ENCODE results near the gene STARD3. TPM values are rescaled to one million over a fixed set of nuclear protein-coding genes. Genes with fewer than 3 reads are reported as not detected.

Gene STARD3
- total RNA-seq, 1 experiment from 2014 or later = 22.7 TPM

DNA sequence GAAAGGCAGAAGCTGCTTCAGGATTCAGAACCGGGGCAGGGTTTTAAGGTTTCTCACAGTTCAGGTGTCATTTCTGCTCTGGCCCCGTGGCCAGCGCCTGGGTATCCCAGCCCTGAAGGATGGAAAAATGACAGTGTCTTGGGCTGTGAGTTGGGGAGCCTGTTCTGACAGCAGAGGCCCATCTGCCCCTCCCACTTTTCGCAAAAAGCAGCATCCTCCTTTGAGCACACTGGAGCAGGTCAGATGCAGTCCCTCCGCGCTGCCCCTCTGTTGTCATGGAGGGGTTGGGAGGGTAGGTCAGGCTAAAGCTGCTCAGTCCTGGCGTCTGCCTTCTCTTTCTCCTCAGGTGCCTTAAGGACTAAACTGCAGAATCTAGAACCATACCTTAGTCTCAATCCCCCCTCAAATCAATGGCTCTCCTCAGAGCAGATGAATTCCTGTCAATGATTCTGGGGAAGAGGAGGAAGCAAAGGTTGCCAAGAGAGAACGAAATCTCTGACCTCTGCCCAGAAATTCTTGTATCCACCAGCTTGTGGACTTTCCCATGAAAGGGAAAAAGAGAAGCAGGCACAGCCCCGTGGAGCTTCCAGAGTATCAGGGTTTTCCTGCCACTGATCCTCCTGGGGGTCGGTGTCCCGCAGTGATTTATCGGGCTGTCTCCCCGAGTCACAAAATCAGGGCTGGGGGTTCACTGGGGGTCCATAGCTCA, 36.5 kb upstream of the STARD3 start:
- no peak overlapping the region for H3K4me3 ChIP-seq
- no peaks in the 10 kb centered on the region for H3K9me3 ChIP-seq (replicated peaks)
- no peak for DNase-seq
- H3K36me3 ChIP-seq = no peaks in the 10 kb centered on the region
- peaks cover 3% of the 10 kb centered on the region; the same call in 1 of the 2 replicates for H3K4me1 ChIP-seq
- H3K27me3 ChIP-seq = peaks cover 40% of the 10 kb centered on the region
- H3K27ac ChIP-seq = no peak overlapping the region

GRCh38 chr17:39600997-39601597, 35.8 kb upstream of the STARD3 start:
- Histone ChIP-seq H3K36me3 (no peaks in the 10 kb centered on the region), H3K4me1 (peaks cover 3% of the 10 kb centered on the region; the same call in 1 of the 2 replicates), H3K9me3 (replicated peaks) (no peaks in the 10 kb centered on the region), H3K4me3 (no peak overlapping the region), H3K27me3 (peaks cover 40% of the 10 kb centered on the region), H3K27ac (no peak overlapping the region)
- DNase-seq = no peak

DNA sequence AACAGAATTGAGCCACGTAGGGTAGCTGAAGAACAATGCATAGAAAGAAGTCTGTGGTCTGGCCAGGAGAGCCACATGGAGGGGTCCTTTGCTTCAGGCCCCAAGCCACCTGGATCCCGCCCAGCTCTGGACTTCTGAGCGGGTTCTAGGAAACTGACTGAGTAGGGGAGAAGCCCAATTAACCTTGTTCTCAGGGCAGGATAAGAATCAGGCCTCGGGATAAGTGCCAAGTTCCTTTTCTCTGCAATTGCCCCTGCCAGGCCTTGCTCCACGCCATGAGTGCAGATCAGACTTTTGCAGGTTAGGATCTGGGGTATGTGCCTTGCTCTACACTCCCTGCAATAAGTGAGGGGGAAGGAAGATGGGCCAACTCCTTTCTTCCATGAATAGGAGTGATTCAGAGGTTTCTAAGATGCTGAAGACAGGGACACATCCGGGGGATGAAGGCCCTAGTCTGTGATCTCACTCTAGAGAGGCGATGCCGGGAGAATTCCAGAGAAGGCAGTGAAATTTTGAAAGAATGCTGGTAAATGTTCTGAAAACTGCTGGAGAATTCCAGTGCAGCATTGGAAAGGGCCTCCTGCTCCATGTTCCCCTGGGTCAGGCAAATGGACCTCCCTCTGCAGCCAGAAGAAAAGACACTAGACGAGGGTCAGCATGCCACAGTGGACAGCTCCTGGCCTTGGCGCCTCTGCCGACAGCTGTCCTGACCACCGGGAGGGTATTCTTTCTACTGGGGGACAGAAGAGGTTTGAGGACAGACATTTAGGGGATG, 35.0 kb upstream of the STARD3 start:
- H3K27me3 ChIP-seq = peaks cover 40% of the 10 kb centered on the region
- peaks cover 3% of the 10 kb centered on the region; the same call in 1 of the 2 replicates for H3K4me1 ChIP-seq
- no peak for DNase-seq
- no peaks in the 10 kb centered on the region for H3K36me3 ChIP-seq
- H3K27ac ChIP-seq = no peak overlapping the region
- H3K9me3 ChIP-seq (replicated peaks) = no peaks in the 10 kb centered on the region
- no peak overlapping the region for H3K4me3 ChIP-seq

DNA sequence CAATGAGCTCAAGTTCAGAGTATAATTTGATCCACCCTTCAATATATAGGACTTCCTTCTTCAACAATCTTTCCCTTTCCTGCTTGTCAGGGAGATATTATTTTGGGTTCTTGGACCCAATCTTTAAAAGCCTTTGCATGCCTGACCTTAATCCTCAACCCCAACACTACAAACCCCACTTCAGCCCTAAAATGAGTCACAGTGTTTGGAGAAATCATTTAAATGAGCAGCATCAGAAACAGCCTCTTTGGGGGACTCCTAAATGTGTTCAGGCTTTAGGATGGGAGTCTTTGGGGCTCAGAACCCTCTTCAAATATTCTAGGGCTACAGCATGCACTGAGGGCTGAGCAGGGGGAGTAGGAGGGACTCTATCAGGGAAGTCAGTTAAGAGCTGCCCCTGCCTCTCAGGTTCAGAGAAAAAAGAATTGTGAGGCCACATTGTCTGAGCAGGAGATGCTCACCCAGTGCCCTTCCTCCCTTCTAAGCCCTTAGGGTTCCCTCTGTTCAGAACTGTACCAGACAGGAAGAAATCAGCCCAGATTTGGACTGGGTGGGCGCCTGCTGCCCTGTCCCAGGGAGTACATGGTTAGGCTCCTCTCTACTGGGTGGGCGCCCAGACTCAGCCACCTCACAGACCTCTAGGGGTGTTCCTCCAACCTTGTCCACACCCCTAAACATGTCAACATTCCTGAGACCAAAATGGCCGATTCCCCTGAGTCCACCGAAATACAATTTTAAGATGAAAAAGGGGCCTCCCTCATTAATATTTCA, 34.2 kb upstream of the STARD3 start:
- Histone ChIP-seq H3K27ac (no peak overlapping the region), H3K27me3 (peaks cover 40% of the 10 kb centered on the region), H3K9me3 (replicated peaks) (no peaks in the 10 kb centered on the region), H3K4me1 (peaks cover 3% of the 10 kb centered on the region; the same call in 1 of the 2 replicates), H3K36me3 (no peaks in the 10 kb centered on the region), H3K4me3 (no peak overlapping the region)
- DNase-seq = no peak

GRCh38 chr17:39603304-39604016, 33.5 kb upstream of the STARD3 start:
- Histone ChIP-seq H3K27me3 (peaks cover 33% of the 10 kb centered on the region), H3K4me1 (peaks cover 3% of the 10 kb centered on the region; the same call in 1 of the 2 replicates), H3K36me3 (no peaks in the 10 kb centered on the region), H3K9me3 (replicated peaks) (no peaks in the 10 kb centered on the region), H3K27ac (no peak overlapping the region), H3K4me3 (no peak overlapping the region)
- no peak for DNase-seq

DNA sequence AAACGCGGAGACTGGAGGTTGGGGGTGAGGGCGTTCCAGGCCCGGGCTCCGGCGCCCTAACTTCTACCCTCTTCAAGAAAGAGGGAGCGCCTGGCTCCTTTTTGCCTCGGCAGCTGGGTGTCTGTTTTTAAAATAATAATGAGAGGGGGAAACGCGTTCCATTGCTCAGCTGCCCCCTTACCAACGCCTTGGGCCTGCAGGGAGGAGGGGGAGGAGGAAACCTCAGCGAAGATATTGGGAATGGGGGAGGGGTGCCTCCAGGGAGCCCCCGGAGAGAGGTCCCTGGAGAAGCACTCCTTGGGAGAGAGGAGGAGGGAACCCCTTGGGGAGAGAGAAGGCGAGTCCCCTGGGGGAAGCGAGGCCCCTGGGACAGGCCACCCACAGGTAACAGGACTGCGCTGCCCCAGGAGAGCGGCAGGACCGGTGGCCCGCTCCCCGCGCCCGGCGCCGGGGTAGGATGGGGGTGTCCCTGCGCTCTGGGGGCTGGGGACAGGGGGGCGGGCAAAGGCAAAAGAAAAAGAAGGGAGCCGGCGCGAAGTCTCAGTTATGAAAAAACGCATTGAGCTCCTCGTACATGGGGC, 31.9 kb upstream of the STARD3 start:
- DNase-seq = no peak
- peaks cover 3% of the 10 kb centered on the region; the same call in 1 of the 2 replicates for H3K4me1 ChIP-seq

DNA sequence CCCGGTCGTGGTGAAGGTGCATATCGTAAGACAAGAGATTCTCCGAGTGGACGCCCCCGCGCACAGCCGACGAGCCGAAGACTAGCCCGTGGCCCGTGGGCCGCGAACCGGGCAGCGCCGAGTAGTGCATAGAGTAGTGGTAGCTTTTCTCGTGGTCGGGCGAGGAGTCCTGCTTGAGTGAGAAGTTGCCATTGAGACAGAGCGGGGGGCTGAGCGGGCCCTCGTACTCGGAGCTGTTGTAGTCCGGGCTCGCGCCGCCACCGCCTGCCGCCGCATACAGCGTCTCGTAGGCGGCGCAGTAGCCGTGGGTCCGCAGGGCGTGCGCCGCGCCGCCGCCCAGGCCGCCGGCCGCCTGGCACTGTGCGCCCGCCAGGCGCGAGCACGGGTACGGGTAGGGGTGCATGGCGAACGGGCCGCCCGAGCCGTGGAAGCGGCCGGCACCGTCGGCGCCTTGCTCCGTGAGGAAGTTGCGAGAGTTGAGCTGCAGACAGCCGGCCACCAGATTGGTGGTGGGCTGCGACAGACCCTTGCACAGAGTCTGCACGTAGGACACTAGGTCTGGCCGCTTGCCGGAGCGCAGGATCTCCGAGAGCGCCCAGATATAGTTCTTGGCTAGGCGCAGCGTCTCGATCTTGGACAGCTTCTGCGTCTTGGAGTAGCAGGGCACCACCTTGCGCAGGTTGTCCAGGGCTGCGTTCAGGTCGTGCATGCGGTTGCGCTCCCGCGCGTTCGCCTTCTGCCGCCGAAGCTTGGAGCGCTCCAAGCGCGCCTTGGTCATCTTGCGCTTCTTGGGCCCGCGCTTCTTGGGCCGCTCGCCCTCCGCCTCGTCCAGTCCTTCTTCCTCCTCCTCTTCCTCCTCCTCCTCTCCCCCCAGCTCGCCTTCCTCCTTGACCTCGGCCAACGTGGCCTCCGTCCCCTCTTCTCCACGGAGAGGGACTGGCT, 31.2 kb upstream of the STARD3 start:
- Histone ChIP-seq H3K4me1 (peaks cover 3% of the 10 kb centered on the region; the same call in 1 of the 2 replicates), H3K36me3 (no peaks in the 10 kb centered on the region), H3K4me3 (no peak overlapping the region), H3K27ac (no peak overlapping the region), H3K9me3 (replicated peaks) (no peaks in the 10 kb centered on the region), H3K27me3 (peaks cover 11% of the 10 kb centered on the region)
- DNase-seq = no peak

More for the DNA sequence above, 31.9 kb upstream of the STARD3 start:
- H3K36me3 ChIP-seq = no peaks in the 10 kb centered on the region
- H3K9me3 ChIP-seq (replicated peaks) = no peaks in the 10 kb centered on the region
- H3K27me3 ChIP-seq = peaks cover 19% of the 10 kb centered on the region
- no peak overlapping the region for H3K4me3 ChIP-seq
- no peak overlapping the region for H3K27ac ChIP-seq

GRCh38 chr17:39606434-39607056, 30.4 kb upstream of the STARD3 start:
- Histone ChIP-seq H3K27ac (no peak overlapping the region), H3K4me3 (peak overlapping the region; percentile 50), H3K36me3 (no peaks in the 10 kb centered on the region), H3K27me3 (peaks cover 4% of the 10 kb centered on the region), H3K4me1 (peaks cover 3% of the 10 kb centered on the region; the same call in 1 of the 2 replicates), H3K9me3 (replicated peaks) (no peaks in the 10 kb centered on the region)
- no peak for DNase-seq

GRCh38 chr17:39607057-39607850, 29.7 kb upstream of the STARD3 start:
- Histone ChIP-seq H3K36me3 (no peaks in the 10 kb centered on the region), H3K27me3 (no peaks in the 10 kb centered on the region; the same call in 1 of the 2 replicates), H3K27ac (no peak overlapping the region), H3K4me1 (peaks cover 3% of the 10 kb centered on the region; the same call in 1 of the 2 replicates), H3K4me3 (peak overlapping the region; percentile 50), H3K9me3 (replicated peaks) (no peaks in the 10 kb centered on the region)
- DNase-seq = no peak

DNA sequence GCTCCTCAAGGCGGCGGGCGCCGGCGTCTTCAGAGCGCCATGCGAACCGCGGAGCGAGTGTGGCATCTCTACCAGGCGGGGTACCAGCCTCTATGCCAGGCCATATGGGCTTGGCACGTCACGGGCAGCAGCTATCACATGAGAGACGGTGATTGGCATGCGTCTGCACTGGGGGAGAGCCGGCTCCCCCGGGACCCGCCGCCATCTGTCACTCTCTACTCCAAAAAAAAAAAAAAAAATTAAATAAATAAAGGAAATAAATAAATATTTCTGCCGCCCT, 29.2 kb upstream of the STARD3 start, which contains the start of gene NEUROD2:
Gene NEUROD2, minus strand, starts transcription at position 70 of the 280 bp plus-strand sequence. CDS start 1,321 bp downstream, outside the sequence.
- Histone ChIP-seq H3K27ac (no peak within 1 kb of the TSS), H3K9me3 (replicated peaks) (no peaks in the 10 kb centered on the region), H3K4me1 (no peaks in the 10 kb centered on the region; the same call in 1 of the 2 replicates), H3K36me3 (no peaks in the 10 kb centered on the region), H3K4me3 (peak within 1 kb of the TSS; percentile 50), H3K27me3 (no peaks in the 10 kb centered on the region; the same call in 1 of the 2 replicates)
- DNase-seq = no peak

DNA sequence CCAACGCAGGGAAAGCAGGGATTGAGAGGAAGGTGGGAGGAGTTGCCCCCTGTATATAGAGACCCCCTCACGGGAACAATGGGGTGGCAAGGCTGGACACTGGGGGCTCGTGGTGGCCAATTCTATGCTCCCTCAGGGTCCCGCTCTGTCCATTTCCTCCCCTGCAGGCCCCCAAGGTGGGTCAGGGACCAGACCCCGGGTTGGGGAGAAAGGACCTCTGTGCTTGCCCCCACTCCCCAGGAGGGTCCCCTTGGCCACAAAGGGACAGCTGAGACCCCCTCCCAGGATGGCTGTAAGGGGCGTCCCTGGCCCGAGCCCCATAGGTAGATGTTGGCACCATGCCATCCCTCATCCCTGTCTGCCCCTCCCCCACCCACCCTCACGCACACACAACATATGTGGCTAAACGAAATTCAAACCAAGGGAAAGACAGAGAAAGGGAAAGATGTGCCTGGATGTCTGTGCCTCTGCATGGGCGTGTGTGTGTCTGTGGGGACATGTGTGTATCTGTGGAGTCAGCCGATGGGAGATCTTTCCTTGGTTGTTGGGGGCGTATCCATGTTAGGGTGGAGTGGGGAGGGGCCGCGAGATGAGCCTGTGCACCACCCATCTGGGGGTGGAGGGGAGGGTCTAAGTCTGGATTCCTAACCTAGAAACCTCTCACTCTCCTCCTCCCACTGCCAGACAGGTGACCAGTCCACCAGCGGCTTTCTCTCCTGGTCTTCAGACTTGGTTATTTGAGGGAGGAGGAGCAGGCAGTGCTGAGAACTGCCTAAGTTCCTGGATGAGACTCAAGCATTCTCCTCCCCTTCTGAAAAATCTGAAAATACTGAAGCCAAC, 28.6 kb upstream of the STARD3 start:
- DNase-seq = no peak
- no peaks in the 10 kb centered on the region; the same call in 1 of the 2 replicates for H3K27me3 ChIP-seq

More for the DNA sequence above, 28.6 kb upstream of the STARD3 start:
- Histone ChIP-seq H3K4me3 (no peak overlapping the region), H3K36me3 (no peaks in the 10 kb centered on the region), H3K9me3 (replicated peaks) (no peaks in the 10 kb centered on the region), H3K27ac (no peak overlapping the region), H3K4me1 (no peaks in the 10 kb centered on the region)
